GM12864 (cell line): ENCODE results near the gene TMOD3.

ENCODE experiments used
- DNase-seq: peaks from one replicate; pipeline ENCODE4 v3.0.0-alpha.2; 2011; ENCODE audit warnings: low read depth
- H3K4me3 ChIP-seq: 2 replicates; pipeline ENCODE4 v1.5.1; 2011; ENCODE audit warnings: mild to moderate bottlenecking, low read depth, low read length, control low read depth
- TF ChIP-seq, protein P1 (sequence below): IDR thresholded peaks from 2 replicates; pipeline ENCODE4 v1.5.1; 2011; ENCODE audit warnings: low read depth, mild to moderate bottlenecking, moderate library complexity, low read length, control low read depth, inconsistent platforms; ENCODE audit errors: missing control alignments

TMOD3 gene

DNA sequence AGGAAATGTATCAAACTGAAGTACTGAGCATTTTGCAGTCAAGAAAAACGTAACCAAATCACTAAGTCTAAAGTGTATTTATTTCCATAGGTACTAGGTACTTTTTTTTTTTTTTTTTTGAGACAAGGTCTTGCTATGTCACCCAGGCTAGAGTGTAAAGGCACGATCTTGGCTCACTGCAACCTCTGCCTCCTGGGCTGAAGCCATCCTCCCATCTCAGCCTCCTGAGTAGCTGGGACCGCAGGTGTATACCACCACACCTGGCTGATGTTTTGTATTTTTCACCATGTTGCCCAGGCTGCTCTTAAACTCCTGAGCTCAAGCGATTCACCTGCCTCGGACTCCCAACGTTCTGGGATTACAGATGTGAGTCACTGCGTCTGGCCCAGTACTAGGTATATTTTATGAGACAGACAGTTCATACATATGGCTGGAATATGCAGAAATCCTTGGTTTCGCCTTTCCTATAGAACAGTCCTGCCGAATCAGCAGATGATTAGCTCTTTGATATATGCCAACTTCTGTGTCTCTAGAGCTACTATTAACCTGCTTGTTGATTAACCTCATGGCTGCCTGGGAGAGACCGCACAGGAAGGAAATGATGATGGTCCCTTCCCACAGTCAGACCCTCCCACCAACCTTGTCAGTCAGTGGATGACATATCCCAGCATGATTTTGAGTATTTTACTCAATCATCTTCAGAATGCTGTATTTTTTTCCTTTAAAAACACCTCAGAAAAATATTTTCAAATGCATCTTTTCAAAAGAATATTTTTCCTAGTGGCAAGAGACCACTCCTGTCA is 32.3 kb downstream of the TMOD3 start:
- no peak for DNase-seq

DNA sequence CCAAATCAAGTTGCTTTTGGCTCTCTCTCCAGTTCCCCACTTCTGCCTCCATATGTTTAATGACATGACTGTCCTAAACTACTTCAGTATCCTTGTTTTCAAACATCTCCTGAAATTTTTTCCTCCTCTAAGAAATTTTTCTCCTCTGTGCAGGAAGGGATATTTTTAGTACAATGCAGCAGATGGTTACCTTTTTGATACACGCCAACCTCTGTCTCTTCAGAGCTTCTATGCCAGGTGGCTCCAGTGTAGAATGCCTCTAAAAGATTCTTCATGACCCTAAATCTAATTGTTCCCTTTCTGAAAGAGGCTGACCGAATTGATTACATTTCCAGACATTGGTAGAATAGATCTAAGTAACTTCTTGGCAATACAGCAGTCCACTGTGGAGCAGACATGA is 33.7 kb downstream of the TMOD3 start:
- DNase-seq = no peak
- TF ChIP-seq, protein P1, sequence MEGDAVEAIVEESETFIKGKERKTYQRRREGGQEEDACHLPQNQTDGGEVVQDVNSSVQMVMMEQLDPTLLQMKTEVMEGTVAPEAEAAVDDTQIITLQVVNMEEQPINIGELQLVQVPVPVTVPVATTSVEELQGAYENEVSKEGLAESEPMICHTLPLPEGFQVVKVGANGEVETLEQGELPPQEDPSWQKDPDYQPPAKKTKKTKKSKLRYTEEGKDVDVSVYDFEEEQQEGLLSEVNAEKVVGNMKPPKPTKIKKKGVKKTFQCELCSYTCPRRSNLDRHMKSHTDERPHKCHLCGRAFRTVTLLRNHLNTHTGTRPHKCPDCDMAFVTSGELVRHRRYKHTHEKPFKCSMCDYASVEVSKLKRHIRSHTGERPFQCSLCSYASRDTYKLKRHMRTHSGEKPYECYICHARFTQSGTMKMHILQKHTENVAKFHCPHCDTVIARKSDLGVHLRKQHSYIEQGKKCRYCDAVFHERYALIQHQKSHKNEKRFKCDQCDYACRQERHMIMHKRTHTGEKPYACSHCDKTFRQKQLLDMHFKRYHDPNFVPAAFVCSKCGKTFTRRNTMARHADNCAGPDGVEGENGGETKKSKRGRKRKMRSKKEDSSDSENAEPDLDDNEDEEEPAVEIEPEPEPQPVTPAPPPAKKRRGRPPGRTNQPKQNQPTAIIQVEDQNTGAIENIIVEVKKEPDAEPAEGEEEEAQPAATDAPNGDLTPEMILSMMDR = no peak
- H3K4me3 ChIP-seq = no peak overlapping the region

More for the DNA sequence above, 32.3 kb downstream of the TMOD3 start:
- TF ChIP-seq, protein P1 = no peak
- no peak overlapping the region for H3K4me3 ChIP-seq

GRCh38 chr15:51864408-51865056 is 35.1 kb downstream of the TMOD3 start:
- DNase-seq = no peak
- H3K4me3 ChIP-seq = no peak overlapping the region
- TF ChIP-seq, protein P1 = no peak

DNA sequence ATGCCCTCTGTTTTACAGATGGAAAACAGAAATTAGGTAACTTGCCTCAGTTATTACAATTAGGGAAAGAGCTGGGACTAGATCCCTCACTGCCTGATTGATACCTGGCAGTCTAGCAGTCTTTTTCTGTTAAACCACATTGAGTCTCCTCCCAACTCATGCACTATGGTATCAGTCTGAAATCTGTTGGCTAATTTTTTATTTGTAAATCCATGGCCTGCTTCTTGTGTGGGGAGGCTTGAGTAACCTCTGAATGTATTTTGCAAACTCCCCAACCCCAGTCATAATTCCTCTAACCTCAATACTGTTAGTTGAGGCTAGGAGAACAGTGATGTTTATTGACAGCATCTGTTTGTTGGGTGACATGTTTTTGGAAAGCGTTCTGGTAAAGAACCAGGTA is 35.9 kb downstream of the TMOD3 start:
- TF ChIP-seq, protein P1 = no peak

DNA sequence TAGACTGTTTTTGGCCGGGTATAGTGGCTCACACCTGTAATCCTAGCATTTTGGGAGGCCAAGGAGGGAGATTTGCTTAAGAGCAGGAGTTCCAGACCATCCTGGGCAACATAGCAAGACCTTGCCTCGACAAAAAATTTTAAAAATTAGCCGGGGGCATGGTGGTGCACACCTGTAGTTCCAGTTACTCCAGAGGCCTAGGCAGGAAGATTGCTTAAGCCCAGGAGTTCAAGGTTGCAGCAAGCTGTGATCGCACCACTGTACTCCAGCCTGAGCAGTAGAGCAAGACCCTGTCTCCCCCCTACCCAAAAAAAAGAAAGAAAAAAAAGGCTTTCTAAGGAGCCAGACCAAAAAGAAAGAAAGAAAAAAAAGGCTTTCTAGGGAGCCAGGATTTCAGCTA is 36.7 kb downstream of the TMOD3 start:
- DNase-seq = no peak
- no peak overlapping the region for H3K4me3 ChIP-seq
- TF ChIP-seq, protein P1 = no peak

More for the DNA sequence above, 35.9 kb downstream of the TMOD3 start:
- no peak for DNase-seq
- H3K4me3 ChIP-seq = no peak overlapping the region

DNA sequence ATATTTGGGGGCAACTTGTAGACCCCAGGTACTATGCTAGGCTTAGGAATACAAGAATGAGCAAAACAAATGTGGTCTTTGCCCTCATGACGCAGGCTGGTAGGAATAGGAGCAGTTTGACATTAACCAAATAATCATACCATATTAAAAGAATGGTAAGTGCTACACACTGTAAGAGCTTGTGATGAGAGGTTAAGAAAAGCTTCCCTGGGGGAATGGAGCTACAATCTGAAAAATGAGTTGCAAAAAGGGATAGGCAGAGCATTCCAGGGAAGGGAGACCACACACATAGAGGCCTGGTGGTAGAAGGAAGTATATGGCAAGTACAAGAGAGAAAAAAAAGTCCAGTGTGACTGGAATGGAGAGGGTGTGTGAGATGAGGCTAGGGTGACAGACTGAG is 37.3 kb downstream of the TMOD3 start:
- DNase-seq = no peak
- no peak overlapping the region for H3K4me3 ChIP-seq
- TF ChIP-seq, protein P1 = no peak
